HG03460 (cell line): Measurements from ENCODE around the gene LOXL1.
"Not testable (repeated sequence)": the region's sequence is repeated elsewhere in the genome, so short reads cannot be mapped to it uniquely, and the experiment has no call there.

Experiments used
- ATAC-seq: cut with Tn5 transposase; IDR thresholded peaks from one replicate; pipeline ENCODE4 v1.9.1; 2021; ENCODE audit not compliant: unreplicated experiment

LOXL1 gene

DNA sequence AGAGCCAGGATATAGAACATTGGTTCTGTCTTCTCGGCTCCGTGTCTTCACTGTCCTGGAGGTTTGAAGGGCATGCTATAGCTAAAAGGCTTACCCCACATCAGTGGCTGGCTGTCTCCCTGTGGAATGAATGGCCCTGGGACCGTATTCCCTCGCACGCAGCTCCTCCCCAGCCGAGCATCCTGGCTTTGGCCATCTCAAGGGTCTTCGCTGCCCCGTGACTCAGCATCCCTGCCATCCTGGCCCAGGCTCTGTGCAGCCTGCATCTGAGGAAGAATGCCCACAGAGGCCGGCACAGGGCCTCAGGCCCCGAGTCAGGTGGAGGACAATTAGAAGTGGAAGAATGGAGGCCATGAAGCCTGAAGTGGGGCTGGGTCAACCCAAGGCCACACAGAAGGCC, 11.0 kb downstream of the LOXL1 start:
- no peak for ATAC-seq

GRCh38 chr15:73937726-73938125, 11.5 kb downstream of the LOXL1 start:
- ATAC-seq: no peak

DNA sequence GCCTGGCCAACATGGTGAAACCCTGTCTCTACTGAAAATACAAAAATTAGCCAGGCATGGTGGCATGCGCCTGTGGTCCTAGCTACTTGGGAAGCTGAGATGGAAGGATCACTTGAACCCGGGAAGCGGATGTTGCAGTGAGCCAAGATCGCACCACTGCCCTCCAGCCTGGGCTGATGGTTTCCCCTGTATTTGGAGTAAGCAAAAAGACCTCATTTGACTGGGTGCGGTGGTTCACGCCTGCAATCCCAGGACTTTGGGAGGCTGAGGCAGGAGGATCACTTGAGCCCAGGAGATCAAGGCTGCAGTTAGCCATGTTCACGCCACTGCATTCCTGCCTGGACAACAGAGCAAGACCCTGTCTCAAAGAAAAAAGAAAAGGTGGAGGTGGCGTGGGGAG, 12.3 kb downstream of the LOXL1 start:
- not testable (repeated sequence) for ATAC-seq

DNA sequence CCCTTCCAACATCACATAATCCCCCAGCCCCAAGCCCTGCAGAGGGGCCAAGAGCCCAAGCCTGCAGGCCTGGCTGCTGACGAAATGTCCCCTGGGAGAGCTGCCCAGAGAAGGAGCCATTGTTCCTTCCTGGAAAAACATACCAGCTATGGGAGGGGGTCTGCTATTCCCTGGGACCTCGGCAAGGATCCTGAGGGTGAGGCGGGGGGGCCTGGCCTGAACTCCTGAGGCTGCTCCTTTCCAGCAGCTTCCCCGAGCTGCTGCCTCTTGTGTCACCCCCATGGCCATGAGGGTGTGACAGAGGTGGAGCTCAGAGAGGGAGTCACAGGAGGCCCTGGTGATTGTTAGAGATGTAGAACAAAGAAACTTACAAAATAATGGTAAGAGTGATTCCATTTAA, 12.9 kb downstream of the LOXL1 start:
- no peak for ATAC-seq

GRCh38 chr15:73940061-73940981, 14.1 kb downstream of the LOXL1 start:
- no peak for ATAC-seq

DNA sequence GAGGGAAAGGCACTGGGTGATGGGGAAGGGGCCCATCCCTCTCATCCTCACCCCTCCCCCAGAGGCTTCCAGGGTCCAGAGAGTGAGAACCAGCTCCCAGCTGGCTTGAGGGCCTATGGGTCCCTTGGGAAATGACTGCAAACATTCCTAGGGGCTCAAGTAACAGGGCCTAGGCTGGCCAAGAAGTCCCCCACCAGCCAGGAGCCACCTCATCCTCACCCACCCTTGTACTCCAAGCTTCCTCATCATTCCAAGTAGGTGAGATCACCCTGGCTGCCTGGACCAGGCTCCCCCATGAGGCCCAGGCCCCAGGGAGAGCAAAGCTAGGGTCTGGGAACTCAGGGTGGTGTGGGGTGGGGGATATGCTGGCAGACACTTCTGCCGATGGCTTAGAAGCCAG, 14.8 kb downstream of the LOXL1 start:
- no peak for ATAC-seq

GRCh38 chr15:73941449-73941848, 15.2 kb downstream of the LOXL1 start:
- ATAC-seq: no peak

DNA sequence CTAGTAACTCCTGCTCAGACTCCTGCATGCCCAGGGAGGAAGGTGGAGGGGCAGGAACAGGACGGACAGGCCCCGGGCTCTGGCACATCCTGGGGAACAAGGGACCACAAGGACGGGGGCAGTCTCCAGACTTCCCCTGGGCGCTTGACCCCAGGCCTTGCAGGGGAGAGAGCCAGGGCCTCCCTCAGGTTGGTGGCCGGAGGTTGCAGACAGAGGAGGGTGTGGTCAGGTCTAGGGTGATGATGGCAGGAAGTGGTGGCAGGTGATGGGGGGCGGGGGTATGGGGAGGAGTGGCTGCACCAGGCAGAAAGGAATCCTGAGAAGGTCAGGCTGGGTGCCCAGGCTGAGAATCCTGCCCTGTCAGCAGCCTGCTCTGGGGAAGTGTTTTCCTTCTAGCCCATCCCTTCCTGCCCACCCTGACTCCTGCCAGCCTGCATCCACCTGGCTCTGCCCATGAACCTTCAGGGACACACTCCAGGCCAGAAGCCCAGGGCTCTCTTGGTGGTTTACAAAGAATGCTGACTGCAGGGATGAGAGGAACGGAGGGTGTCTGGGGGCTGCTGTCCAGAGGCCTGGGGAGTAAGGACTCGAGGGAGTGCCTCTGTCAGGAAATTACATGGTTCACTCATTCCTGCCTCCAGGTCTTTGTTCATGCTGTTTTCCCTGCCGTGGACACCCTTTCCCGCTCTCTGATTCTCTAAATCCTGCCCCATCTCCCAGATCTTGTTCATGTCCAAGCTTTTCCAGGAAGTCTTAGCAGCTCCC, 15.8 kb downstream of the LOXL1 start:
- ATAC-seq: no peak

DNA sequence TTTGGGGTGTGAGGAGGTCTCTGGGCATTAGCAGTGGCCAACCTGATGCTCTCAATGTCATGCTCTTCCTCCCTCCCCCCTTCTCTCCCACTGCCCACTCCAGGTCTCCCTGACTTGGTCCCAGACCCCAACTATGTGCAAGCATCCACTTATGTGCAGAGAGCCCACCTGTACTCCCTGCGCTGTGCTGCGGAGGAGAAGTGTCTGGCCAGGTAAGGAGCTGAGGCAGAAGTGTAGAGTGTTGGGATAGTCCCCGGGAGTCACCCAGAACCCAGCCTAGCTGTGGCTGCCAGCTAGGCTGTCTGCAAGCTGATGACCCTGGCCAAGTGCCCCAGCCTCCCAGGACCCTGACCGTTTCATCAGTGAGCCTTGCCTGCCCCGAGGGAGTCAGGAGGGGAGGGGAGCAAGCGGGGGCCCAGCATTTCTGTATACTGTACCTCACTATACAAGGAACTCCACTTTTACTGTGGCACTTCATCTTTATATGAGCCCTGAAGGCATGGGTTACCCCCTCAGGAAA, 16.5 kb downstream of the LOXL1 start:
- no peak for ATAC-seq

DNA sequence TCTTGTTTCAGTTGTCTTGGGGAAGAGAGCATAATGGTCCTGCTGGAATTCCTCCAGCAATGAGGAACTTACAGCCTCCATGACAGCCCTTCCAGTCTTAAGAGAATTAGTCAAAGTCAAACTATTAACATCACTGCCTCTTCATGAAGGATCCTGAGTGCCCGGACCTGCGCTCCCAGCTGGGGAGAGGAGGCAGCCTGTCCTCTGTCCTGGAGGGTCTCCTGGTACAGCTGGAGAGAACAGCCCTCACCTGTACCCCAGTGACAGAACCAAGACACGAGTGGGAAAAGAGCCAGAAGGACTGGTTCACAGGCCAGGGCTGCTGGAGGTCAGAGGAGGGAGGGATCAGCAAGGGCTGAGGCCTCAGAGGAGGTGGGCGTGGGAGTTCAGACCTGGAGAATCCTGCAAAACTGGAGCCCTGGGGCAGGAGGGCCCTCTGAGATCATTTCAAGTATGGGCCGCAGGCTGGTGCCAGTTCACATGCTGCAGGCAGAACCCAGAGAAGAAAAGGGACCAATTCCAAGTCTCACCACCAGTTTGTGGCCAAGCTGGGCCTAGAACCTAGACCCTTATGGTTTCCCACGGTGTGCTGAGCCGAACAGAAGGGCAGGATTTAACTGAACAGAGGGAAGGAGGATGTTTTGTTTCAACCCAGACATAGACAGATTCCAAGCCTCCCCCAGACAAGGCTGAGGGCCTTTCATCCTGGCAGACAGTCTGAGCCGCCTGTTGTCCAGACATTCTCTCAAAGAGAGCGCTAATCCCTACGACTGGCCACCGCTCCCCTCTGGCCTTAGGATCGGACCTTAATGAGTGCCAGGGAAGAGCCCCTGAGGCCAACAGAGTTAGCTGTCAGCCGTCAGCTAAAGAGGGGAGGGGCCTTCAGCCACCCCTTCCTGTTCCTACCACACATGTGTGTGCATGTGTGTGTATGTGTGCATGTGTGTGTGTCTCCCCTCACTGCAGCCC, 18.2 kb downstream of the LOXL1 start:
- ATAC-seq: no peak

DNA sequence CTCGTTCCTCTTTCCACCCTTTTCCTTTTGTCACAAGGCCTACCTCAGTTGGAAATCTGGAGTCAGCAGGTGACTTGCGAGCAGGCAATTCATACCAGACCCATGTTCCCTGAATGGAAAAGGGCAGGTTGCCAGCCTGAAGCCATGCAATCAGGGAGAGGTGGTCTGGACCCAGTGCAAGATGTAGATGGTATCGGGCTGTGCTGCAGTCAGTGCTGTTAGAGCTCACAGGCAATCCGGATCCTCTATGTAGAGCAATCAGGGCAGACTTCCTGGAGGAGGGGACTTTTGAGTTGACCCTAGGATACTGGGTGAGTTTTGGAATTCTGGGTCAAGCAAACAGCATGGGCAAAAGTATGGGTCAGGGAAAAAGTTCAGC, 18.9 kb downstream of the LOXL1 start:
- no peak for ATAC-seq

GRCh38 chr15:73946046-73946721, 19.9 kb downstream of the LOXL1 start:
- no peak for ATAC-seq

- no peak for ATAC-seq
Measured at GRCh38 chr15:73946795-73947370, 20.6 kb downstream of the LOXL1 start.

DNA sequence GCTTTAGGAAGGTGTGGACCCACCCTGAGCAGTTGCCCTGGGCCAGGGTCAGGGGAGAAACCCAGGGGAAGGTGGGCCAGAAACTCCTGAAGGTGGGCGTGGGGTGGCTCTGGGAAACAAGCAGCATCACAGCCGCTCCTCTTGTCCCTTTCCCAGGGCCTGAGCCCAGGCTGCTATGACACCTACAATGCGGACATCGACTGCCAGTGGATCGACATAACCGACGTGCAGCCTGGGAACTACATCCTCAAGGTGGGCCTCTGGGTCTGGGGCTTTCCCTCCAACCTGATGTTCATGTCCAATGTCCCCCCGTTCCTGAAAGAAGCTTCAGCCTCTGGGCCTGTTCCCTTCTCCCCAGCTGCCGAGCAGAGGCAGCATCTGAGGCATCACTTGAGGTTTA, 21.4 kb downstream of the LOXL1 start:
- no peak for ATAC-seq

DNA sequence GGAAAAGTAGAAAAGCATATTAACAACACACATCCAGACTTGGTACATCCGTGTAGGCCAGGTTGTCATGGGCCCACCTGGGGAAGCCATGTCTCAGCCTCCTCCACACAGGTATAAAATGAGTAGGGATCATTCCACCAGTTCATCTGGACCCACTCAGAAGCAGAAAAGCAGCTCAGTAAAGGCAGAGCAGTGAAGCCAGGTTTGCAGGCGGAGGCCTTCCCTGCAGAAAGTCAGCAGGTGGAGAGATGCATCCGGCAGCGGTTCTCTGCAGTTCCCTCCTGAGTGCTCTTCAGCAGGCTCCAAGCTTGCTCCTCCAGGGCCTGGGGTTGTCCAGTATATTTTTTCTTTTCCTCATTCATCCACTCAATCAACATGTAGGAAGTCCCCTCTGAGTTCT, 22.1 kb downstream of the LOXL1 start:
- ATAC-seq: no peak

GRCh38 chr15:73948982-73949381, 22.7 kb downstream of the LOXL1 start:
- ATAC-seq: no peak

GRCh38 chr15:73949496-73949895, 23.2 kb downstream of the LOXL1 start:
- no peak for ATAC-seq

DNA sequence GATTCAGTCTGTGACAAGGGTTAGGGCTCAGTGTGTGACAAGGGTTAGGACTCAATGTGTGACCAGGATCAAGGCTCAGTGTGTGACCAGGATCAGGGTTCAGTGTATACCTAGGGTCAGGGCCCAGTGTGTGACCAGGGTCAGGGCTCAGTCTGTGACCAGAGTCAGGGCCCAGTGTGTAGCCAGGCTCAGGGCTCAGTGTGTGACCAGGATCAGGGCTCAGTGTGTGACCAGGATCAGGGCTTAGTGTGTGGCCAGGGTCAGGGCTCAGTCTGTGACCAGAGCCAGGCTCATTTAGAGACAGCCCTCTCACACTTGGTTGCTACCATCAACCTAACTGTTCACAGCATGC, 24.2 kb downstream of the LOXL1 start:
- no peak for ATAC-seq

GRCh38 chr15:73950831-73951561, 24.7 kb downstream of the LOXL1 start:
- no peak for ATAC-seq
